HepG2 (cell line): ENCODE data around the gene GORASP2. TPM values are rescaled to one million over a fixed set of nuclear protein-coding genes. Genes with fewer than 3 reads are reported as not detected.
A peak's percentile ranks its signal among the peaks of the same experiment; 100 is the strongest.

Experiments
- PBX2 ChIP-seq: IDR thresholded peaks from 2 replicates; pipeline ENCODE4 v1.6.1; 2016; ENCODE audit warnings: control low read depth
- TBX3 ChIP-seq: fragments of 450-650 bp; IDR thresholded peaks from 2 replicates; pipeline ENCODE4 v1.6.1; 2017; ENCODE audit warnings: antibody characterized with exemption, mild to moderate bottlenecking, inconsistent platforms, borderline replicate concordance
- TEAD3 ChIP-seq: optimal IDR thresholded peaks from 2 replicates; pipeline ENCODE3; 2016; ENCODE audit warnings: borderline replicate concordance
- ZBTB2 ChIP-seq: sonication (generic); formaldehyde crosslinking; IDR thresholded peaks from 2 replicates; pipeline ENCODE4 v1.8.0; 2022; ENCODE audit warnings: low read depth, missing genetic modification reagents
- ZBTB40 ChIP-seq, 2 experiments: fragments of 450-650 bp in 1 of 2; sonication (generic) in 1 of 2; formaldehyde crosslinking in 1 of 2; IDR thresholded peaks; 2 replicates each; pipeline versions ENCODE4 v1.6.1 to v1.8.0; 2016 to 2022; ENCODE audit warnings: antibody characterized with exemption in 1 of 2, mild to moderate bottlenecking in 1 of 2, missing genetic modification reagents in 1 of 2
- ZGPAT ChIP-seq: IDR thresholded peaks from 2 replicates; pipeline ENCODE4 v1.6.1; 2016; ENCODE audit warnings: mild to moderate bottlenecking
- ZSCAN31 ChIP-seq: sonication (generic); formaldehyde crosslinking; IDR thresholded peaks from 2 replicates; pipeline ENCODE4 v1.5.0; 2020; ENCODE audit warnings: low read depth, mild to moderate bottlenecking, missing genetic modification reagents
- polyA plus RNA-seq, 8 experiments: library from polyadenylated mRNA; depleted of rRNA in 3 of 8; stranded (reverse) in 7 of 8; unstranded in 1 of 8; fragments of >200 nt; fragmentation: Illumina TruSeq in 4 of 8; extraction: Trizol in 4 of 8; gene quantifications; 2 replicates each; pipeline versions ENCODE4 v1.2.1 to v1.2.3, GENCODE V29; 2011 to 2016; ENCODE audit warnings: low read depth in 4 of 8, missing spikeins in 1 of 8, mixed read lengths in 1 of 8; ENCODE audit not compliant: insufficient read depth in 1 of 8
- total RNA-seq, 5 experiments: library from RNA; depleted of rRNA; stranded (reverse); fragments of >200 nt; fragmentation: Illumina TruSeq; extraction: Trizol; gene quantifications; 2 replicates each; pipeline ENCODE4 v1.2.3, GENCODE V29; 2016; ENCODE audit warnings: low read depth in 1 of 5

GORASP2 gene
- total and polyA plus RNA-seq, 2 of the 13 experiments (the other 11 are each of a cell fraction or from before 2014, with no cell fraction given) = 103 to 239 TPM

GRCh38 chr2:170974304-170974993 lies 45.4 kb downstream of the GORASP2 start (continued):
- TF ChIP-seq ZGPAT (CRISPR knock-in tag) = 0 out of 2 replicates have a peak, but pooled peaks have one; percentile 47
- TF ChIP-seq ZSCAN31 (CRISPR knock-in tag) = no peak; the same call in 1 of the 2 replicates
- TF ChIP-seq PBX2 = no peak; the same call in 1 of the 2 replicates
- peak; percentile 96 for TF ChIP-seq TEAD3 (CRISPR knock-in tag)
- peak; percentile 7; the same call in 1 of the 2 replicates for TF ChIP-seq ZBTB2
- peak; percentile 61; the same call in 1 of the 2 replicates for TF ChIP-seq TBX3
- TF ChIP-seq ZBTB40 (IDR thresholded peaks at IDR 0.05) = no peak
- TF ChIP-seq ZBTB40 (CRISPR knock-in tag; IDR thresholded peaks at IDR 0.05) = no peak; the same call in 1 of the 2 replicates
